GM13977 (cell line): ENCODE data around the gene MRPL41.

Experiments used
- DNase-seq: peaks from one replicate; pipeline ENCODE4 v3.0.0; 2012; ENCODE audit warnings: low spot score
- in situ Hi-C: fragments of 300-500 bp; cut with MboI; formaldehyde crosslinking; loops from one replicate; pipeline ENCODE4 v1.12.0; 2022; ENCODE audit warnings: low sequenced_read_pairs, low pct_unique_long_range_greater_than_20kb, mixed read lengths, inconsistent platforms; ENCODE audit not compliant: unreplicated experiment
- TF ChIP-seq, protein P1 (sequence below): IDR thresholded peaks from 2 replicates; pipeline ENCODE4 v1.5.1; 2012; ENCODE audit warnings: mild to moderate bottlenecking, control low read depth; ENCODE audit not compliant: insufficient read depth; ENCODE audit errors: extremely low read depth, missing control alignments

Gene MRPL41

DNA sequence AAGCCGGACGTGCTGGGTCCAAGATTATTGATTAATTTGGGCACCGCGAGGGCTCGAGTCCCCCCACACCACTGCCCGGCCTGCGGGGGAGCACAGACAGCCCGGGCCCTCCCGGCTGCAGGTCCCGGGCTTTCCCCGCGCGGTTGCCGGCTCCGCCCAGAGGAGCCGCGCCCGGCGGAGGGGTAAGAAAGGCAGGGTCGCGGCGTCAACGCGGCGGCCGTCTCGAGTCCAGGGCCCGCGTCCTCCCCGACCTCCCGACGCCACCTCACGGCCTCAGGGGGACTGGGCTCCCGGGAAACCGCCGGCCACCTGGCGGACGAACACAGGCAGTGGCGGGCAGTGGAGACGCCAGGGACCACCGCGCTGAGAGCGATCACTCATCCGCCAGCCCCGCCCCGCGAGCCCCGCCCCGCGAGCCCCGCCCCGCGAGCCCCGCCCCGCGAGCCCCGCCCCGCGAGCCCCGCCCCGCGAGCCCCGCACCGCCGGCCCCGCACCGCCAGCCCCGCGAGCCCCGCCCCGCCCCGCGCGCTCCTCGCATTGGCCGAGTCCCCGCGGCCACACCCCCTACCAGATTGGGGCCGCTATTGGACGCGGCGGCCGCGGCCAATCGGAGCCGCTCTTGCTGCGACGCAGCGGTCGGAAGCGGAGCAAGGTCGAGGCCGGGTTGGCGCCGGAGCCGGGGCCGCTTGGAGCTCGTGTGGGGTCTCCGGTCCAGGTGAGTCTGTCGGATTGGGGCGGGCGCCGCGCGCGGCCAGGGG lies at the start of gene MRPL41:
MRPL41 (plus strand) TSS at position 616 of the 758 bp plus-strand sequence. CDS start 203 bp downstream, outside the sequence.
- in situ Hi-C loops, result no loop called here
- TF ChIP-seq, protein P1, sequence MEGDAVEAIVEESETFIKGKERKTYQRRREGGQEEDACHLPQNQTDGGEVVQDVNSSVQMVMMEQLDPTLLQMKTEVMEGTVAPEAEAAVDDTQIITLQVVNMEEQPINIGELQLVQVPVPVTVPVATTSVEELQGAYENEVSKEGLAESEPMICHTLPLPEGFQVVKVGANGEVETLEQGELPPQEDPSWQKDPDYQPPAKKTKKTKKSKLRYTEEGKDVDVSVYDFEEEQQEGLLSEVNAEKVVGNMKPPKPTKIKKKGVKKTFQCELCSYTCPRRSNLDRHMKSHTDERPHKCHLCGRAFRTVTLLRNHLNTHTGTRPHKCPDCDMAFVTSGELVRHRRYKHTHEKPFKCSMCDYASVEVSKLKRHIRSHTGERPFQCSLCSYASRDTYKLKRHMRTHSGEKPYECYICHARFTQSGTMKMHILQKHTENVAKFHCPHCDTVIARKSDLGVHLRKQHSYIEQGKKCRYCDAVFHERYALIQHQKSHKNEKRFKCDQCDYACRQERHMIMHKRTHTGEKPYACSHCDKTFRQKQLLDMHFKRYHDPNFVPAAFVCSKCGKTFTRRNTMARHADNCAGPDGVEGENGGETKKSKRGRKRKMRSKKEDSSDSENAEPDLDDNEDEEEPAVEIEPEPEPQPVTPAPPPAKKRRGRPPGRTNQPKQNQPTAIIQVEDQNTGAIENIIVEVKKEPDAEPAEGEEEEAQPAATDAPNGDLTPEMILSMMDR, result peak; percentile 53
- peak; percentile 99 for DNase-seq

DNA sequence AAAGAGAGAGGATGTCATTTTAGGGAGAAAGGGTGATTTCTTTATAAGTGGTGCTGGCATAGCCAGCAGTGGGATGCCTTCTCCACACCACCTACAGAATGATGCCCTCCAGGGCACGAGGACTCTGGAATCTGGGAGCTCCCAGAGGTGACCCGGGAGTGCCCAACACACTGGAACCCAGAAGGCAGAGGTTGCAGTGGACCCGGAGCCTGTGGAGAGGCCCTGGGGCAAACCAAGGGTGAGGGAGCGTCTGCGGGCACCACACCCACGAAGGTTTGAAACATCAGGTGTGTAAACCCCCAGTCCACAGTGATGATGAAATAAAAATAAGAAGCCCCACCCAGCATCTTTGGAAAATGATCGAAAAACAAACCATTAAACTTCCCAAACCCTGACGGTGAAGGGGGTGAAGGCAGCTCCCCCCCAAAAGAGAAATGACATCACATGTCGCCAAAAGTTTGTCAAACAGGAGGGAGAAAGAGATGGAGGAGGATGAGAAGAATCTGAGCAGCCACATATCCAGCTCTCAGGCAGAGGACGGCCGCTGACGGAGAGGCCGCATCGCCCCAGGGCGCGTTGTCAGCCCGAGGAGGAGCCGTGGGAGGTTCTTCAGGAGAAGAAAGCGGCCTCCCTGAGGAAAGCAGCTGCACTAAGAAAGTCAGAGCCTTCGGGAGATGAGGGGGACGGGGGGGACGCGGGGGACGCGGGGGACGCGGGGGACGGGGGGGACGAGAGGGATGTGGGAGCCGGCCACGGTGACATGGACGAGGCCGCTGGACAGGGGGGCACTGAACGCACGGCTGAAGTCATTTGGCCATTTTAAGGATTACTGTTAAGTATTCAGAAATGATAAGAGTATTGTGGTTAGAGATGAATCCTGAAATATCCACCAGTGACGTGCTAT lies 49.4 kb upstream of the MRPL41 start:
- TF ChIP-seq, protein P1, result no peak
- in situ Hi-C loops, result no loop called here
- DNase-seq, result peak; percentile 70

DNA sequence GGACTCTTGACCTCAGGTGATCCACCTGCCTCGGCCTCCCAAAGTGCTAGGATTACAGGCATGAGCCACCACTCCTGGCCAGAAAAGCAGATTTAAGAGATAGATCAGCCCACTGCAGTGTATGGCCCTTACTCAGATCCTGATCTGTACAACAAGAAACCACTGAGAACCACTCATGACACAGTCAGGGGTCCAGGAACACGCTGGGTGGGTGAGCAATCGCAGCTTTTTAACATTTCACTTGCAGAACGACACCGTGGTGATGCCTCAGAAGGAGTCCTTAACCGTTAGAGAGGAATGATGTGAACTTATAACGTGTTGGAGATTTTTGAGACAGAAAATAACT lies 47.3 kb upstream of the MRPL41 start:
- no peak for DNase-seq
- TF ChIP-seq, protein P1, result no peak
- in situ Hi-C loops, result no loop called here

DNA sequence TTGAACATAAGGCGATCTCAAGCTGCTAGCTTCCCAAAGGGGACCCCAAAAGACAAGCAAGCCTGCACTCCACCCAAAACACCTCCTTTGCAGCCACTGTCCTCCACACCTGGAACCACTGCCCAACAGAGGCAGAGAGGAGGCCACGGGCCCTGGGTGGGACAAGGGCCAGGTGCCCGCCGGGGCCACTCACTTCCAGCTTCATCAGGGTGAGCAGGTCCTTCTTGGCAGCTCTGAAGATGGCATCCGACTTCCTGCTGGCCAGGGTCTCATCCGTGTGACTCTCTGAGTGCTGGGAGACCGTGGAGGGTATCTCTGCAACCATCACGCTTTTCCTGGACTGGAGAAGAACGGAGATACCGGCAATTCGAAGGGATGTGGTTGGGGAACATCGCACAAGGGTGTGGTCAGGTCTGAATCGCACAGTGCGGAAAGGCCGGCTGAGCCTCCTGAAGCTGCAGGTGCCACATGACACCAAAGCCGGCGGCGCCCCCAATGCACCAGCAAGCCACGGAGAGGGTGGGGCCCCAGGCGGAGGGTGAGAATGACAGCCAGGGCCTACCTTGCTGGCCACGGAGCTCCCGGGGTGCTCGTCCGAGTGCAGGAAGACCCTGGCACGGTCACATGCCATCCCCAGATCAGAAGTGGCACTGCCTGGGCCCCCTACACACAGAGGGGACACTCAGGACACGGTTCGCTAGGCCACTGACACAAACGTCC lies 46.1 kb upstream of the MRPL41 start:
- TF ChIP-seq, protein P1, result no peak
- in situ Hi-C loops, result no loop called here
- no peak for DNase-seq

DNA sequence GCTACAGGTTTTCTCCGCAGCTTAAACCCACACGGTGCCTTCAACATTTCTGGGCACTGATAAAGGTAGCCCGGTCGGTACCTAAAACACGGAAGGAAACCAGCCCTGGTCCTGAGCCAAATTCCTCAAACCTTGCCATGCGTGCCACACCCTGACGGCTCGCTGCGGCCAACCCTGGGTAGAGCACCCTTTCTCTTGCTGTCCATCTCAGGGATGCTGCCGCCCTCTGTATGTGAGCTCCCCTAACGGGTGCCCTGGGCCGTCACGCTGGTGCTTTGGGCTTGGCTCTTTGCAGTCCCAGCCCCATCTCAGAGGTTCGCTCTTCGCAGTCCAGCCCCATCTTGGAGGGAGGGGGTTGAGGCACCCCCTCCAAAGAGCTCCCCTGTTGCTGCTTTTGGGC lies 45.4 kb upstream of the MRPL41 start:
- DNase-seq, result no peak
- TF ChIP-seq, protein P1, result no peak

DNA sequence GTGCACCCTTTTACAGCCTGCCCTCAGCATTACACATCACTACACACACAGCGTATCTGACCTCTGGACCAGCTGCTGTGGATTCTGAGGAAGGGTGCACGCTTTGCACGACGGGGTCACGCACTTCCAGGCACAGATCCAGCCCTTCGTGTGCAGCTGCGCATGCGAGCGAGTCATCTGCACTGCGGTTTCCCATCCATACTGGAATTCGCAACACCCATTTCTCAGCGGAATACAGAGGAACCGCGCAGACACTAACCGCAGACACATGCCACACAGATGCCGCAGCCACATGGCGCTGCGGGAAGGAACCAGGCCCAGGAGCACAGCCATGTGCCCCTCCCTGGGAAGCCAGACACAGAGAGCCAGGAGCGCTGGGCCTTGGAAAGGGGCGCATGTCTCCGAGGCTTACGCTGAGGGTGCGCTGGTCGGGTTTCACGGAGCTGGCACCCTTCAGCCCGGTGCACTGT lies 44.9 kb upstream of the MRPL41 start:
- no peak for DNase-seq
- TF ChIP-seq, protein P1, result no peak
- in situ Hi-C loops, result no loop called here

More for the DNA sequence above, 45.4 kb upstream of the MRPL41 start:
- in situ Hi-C loops, result no loop called here
